LNCAP (cell line): ENCODE results near the gene VPS29.

Source experiments
- CTCF ChIP-seq: fragments of 450-650 bp; IDR thresholded peaks from 2 replicates; pipeline ENCODE4 v1.5.1; 2017; ENCODE audit warnings: mild to moderate bottlenecking

VPS29 gene

GRCh38 chr12:110444455-110444854 is 57.5 kb downstream of the VPS29 start:
- TF ChIP-seq CTCF: no peak
